Central memory CD4-positive, alpha-beta T cell (primary cell): ENCODE results near the gene NPIPA3.
"Not testable (repeated sequence)": the region's sequence is repeated elsewhere in the genome, so short reads cannot be mapped to it uniquely, and the experiment has no call there.

ENCODE experiments used
- DNase-seq: peaks from one replicate; pipeline ENCODE4 v3.0.0; 2022

The NPIPA3 gene

GRCh38 chr16:14742273-14743128, 39.3 kb downstream of the NPIPA3 start, which contains the start of gene NPIPA2:
Gene NPIPA2, plus strand, starts transcription at chr16:14742533. Its CDS starts 5,533 bp downstream, at chr16:14748066.
- not testable (repeated sequence) for DNase-seq

- not testable (repeated sequence) for DNase-seq
These were observed 70.4 kb downstream of the NPIPA3 start for GRCh38 chr16:14773654-14774053.

DNA sequence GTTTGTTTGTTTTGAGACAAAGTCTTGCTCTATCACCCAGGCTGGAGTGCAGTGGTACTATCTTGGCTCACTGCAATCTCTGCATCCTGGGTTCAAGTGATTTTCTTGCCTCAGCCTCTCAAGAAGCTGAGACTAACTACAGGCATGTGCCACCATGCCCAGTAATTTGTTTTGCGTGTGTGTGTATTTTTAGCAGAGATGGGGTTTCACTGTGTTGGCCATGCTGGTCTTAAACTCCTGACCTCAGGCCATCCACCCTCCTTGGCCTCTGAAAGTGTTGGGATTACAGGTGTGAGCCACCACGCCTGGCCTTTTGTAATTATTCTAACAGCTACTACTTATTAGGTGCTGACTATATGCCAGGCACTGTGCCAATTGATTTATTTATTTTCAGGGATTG, 72.4 kb downstream of the NPIPA3 start:
- DNase-seq, result not testable (repeated sequence)
